GM10266 (cell line): ENCODE measurements around the gene MROH2A.

Experiments
- DNase-seq: peaks from one replicate; pipeline ENCODE4 v3.0.0; 2012; ENCODE audit errors: extremely low spot score
- TF ChIP-seq, protein P1 (sequence below): IDR thresholded peaks from 2 replicates; pipeline ENCODE4 v1.5.1; 2012; ENCODE audit warnings: mild to moderate bottlenecking, low read depth; ENCODE audit not compliant: control insufficient read depth, insufficient read depth; ENCODE audit errors: missing control alignments

The MROH2A gene

DNA sequence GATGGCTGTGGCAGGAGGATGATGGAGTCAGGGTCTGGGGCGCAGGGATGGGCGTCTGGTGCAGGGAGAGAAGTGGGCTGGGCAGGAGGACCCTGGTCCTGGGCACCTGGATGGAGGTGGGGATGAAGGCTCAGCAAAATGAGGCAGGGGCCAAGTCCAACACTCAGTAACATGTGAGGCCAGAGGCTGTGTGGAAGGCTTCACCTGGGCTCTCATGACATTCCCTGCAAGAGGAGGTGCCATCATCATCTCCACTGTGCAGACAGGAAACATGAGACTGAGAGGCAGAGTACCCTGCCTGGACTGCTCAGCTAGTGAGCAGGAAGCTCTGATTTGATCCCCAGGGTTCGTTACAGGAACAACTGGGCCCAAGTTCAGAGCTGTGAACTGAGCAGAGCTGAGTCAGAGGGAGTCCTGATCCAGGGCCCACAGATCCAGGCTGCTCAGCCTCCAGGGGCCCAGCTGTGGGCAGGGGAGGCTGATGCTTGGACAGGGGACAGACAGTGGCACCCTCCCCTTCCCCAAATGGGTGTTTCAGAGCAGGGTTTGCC, 39.3 kb downstream of the MROH2A start:
- no peak for DNase-seq
- TF ChIP-seq, protein P1, sequence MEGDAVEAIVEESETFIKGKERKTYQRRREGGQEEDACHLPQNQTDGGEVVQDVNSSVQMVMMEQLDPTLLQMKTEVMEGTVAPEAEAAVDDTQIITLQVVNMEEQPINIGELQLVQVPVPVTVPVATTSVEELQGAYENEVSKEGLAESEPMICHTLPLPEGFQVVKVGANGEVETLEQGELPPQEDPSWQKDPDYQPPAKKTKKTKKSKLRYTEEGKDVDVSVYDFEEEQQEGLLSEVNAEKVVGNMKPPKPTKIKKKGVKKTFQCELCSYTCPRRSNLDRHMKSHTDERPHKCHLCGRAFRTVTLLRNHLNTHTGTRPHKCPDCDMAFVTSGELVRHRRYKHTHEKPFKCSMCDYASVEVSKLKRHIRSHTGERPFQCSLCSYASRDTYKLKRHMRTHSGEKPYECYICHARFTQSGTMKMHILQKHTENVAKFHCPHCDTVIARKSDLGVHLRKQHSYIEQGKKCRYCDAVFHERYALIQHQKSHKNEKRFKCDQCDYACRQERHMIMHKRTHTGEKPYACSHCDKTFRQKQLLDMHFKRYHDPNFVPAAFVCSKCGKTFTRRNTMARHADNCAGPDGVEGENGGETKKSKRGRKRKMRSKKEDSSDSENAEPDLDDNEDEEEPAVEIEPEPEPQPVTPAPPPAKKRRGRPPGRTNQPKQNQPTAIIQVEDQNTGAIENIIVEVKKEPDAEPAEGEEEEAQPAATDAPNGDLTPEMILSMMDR = no peak

DNA sequence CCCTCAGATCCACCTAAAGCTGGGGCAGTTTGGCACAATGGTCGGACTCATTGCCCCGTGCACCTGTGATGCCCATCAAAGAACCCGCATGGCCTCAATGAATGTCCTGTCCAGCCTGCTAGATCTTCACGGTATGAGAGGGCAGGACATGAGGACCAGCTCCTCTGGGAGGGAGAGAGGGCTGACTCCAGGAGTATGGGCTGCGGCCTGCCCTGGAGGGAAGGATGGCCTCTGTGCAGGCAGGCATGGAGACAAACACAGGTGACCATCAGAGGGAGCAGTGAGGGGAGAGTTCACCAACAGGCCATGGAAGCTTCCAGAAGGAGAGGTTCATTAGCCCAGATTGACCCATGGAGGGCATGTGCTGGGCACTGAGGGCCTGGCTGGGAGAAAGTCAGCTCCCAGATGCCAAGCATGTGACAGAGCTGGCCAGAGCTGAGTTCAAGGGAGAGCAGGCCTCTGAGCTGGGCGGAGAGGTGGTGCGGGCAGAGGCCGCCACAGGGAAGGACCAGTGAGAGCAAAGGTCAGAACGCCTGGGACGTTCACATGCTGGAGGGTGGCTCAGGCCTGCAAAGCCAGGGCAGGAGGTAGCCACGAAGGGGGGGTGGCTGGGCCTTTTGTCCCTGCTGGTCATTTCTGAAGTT, 40.0 kb downstream of the MROH2A start:
- DNase-seq = no peak
- TF ChIP-seq, protein P1 = no peak

DNA sequence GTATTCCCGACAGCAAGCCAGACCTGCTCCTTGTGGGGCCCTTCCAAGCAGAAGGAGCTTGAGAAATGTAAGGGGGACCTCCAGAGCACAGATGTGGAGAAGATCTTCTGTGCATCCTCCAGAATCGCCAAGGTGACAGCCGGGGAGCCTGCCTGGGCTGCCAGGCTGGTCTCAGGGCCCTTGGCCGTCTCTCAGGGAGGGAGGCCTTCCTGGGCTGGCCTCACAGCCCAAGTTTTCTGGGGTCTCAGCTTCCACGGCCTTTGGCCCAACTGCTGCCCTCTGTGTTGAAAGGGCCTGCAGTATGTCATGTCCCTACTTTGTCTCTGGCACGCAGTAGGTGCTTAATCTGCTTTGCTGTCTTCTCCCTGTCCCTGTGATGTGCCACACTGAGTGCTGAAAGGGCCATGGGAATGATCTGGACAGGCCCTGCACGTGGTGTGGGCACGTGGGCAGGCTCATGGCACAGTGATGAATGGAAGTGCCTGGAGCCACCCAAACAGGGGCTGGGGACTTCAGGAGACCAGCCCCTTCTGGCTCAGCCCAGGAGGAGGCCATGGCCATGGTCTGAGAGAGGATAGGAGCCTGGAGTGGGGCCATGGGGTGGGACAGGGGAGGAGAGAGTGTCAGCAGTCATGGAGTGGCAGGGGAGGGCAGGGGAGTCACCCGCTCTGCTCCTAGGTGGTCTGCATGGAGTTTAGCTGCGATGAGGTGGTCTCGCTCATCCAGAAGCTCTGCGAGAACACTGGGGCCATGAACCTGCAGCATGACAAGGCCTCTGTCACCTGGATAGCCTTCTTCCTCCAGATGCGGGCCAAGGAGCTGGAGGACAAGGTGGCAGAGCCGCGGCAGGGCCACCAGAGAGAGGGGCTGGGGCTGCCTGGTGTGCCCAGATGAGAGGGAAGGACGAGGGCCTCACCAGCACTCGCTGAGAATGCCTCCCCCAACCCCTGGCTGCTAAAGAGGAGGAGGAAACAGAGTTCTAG, 40.8 kb downstream of the MROH2A start:
- TF ChIP-seq, protein P1 = no peak
- DNase-seq = no peak

DNA sequence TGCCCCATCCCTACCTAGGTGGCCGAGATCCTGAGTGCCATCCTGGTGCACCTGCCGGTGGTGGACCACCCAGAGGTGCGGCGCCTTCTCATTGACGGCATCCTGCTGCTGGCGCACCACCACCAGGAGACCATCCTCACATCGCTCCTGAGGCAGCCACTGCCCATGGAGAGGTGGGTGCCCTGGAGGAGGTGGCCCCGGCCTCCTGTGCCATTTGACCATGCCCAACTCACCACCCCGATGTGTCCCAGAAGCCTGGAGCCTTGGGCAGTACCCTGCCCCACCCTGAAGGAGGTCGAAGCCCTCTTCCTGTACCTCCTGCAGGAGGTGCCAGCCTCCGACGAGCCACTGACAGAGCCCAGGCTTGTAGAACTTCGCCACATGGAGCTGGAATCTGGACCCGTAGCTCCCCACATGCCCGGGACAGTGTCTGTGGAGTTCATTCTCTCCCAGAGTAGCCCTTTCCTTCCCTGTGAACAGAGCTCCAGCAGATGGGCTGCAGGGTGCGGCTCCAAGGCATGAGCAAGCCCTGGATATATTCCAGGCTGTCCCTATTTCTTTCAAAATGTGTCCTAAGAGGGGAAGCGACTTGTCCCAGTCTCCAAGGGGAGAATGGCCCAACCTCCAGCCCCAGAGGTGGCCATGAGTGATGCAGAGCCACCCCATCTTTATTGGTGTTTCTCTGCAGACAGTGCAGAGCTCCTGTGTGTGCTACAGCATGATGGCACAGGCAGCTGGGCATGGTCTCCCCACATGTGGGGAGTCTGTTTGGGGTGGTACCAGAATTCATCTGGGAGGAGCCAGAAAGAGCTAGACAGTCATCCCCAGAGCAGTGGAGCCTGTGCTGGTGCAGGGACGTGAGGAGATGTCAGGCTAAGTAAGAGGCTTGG, 42.0 kb downstream of the MROH2A start:
- TF ChIP-seq, protein P1 = no peak
- DNase-seq = no peak

DNA sequence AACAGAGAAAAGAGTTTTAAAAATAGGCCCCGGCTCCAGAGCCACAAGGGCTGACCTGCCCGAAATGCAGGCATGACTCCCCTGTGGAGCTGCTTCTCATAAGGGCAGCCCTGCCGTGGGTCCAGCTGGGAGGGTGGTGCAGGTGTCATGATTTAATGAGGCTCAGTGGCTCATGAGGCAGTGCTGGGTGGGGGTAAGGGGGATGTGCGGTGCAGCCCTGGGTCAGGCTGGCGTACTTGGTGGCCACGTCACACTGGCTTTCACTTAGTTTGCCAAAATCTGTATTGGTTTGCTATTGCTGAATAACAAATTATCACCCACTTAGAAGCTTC, 42.6 kb downstream of the MROH2A start:
- TF ChIP-seq, protein P1 = no peak
- no peak for DNase-seq

DNA sequence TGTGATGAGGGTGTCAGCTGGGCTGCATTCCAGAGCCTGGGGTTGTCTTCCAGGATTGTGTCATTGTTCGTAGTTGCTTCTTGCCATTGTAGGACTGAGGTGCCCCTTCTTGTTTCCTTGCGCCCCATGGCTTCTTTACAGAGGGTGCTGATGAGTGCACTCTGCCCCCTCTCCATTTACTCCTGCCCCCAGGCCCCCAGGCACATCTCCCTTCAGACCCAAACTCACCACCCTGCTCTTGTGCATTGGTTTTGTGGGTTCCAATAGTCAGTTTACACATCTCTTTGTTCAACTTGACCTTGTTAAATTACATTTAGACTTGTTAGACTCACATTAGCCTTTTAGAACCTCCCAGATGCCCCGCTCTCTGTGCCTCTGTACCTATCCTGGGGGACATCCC, 43.1 kb downstream of the MROH2A start:
- TF ChIP-seq, protein P1 = no peak
- no peak for DNase-seq
